ENCODE data around the gene RALGAPA2. TPM values are rescaled to one million over a fixed set of nuclear protein-coding genes. Genes with fewer than 3 reads are reported as not detected.

The RALGAPA2 gene
- polyA plus RNA-seq, 1 of the 3 experiments (the other 2 are of a cell fraction), result 1.0 TPM

DNA sequence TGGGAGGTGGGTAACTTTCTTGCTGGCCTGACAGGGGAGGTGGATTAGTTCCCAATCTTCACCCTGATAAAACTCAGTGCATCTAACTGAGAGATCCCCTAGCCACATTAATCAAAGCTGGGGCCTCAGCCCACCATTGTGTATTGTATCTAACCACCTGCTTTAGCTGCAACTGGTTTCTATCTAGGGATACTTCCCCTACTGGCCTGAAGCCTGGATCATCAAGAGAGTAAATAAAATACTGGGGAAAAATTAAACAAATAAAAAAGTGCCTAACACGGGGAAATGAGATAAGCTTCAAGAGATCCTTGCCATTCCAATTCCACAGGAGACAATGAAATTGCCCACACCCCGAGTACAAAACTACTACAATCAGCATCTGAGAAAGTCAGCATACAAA, 195.1 kb downstream of the RALGAPA2 start (continued):
- TF ChIP-seq, protein P1, sequence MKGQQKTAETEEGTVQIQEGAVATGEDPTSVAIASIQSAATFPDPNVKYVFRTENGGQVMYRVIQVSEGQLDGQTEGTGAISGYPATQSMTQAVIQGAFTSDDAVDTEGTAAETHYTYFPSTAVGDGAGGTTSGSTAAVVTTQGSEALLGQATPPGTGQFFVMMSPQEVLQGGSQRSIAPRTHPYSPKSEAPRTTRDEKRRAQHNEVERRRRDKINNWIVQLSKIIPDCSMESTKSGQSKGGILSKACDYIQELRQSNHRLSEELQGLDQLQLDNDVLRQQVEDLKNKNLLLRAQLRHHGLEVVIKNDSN (IDR thresholded peaks at IDR 0.05; ENCODE audit: borderline replicate concordance, low read depth), result no peak
- no peak for TF ChIP-seq EZH2phosphoT487 (IDR thresholded peaks at IDR 0.05; ENCODE audit: borderline replicate concordance, low read depth)

DNA sequence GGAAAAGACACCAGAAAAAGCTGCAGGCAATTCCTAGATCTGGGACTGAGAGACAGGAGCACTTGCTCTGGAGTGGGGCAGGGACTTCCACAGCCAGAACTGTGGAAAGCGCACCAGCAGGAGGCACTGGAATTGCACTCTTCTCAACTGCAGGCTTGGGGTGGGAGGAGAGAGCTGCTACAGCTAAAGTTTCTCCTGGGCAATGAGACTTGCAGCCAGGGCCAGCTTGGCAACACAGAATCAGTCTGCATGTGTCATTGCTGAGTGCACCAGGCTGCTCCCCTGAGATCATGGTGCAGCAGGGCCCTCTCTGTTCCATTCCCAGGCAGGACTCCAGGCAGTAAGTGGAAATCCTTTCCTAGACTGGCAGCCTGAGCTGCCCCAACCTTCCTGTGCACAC, 198.7 kb downstream of the RALGAPA2 start:
- Histone ChIP-seq H3K27me3 (ENCODE audit: insufficient read depth) (no peaks in the 10 kb centered on the region), H3K36me3 (replicated peaks in 1 of 2; ENCODE audit: control insufficient read depth in 1 of 2, insufficient read depth in 2 of 2, low read length in 1 of 2) (no peaks in the 10 kb centered on the region), H3K4me2 (no peak overlapping the region), H3K27ac (ENCODE audit: low read depth in 2 of 2, low read length in 1 of 2) (no peak overlapping the region), H3K9me3 (no peaks in the 10 kb centered on the region), H4K20me1 (ENCODE audit: insufficient read depth) (no peaks in the 10 kb centered on the region), H3K9ac (no peak overlapping the region), H3F3A (replicated peaks; ENCODE audit: insufficient read depth) (no peaks in the 10 kb centered on the region), H3K9me2 (no peaks in the 10 kb centered on the region), H2AFZ (ENCODE audit: low read depth) (no peak overlapping the region), H3K4me1 (ENCODE audit: control insufficient read depth in 1 of 2, insufficient read depth in 2 of 2, low read depth in 1 of 2, low read length in 1 of 2) (no peaks in the 10 kb centered on the region), H3K4me3 (ENCODE audit: low read depth in 2 of 2, low read length in 1 of 2) (no peak overlapping the region), H3K79me2 (ENCODE audit: insufficient read depth) (no peaks in the 10 kb centered on the region)
- CTCF ChIA-PET, result interaction anchor here (0.7 kb wide), 1 partner anchor 58 kb away, joined by 3 read pairs; no protein-coding TSS in a partner anchor
- POLR2A ChIA-PET, result no interaction called here
- TF ChIP-seq GABPA (IDR thresholded peaks at IDR 0.05; ENCODE audit: low read depth), result no peak
- WGBS (ENCODE audit: low lambda C conversion rate), result no CpG with 5 or more reads among the region's 1 CpG
- DNase-seq, result no peak

DNA sequence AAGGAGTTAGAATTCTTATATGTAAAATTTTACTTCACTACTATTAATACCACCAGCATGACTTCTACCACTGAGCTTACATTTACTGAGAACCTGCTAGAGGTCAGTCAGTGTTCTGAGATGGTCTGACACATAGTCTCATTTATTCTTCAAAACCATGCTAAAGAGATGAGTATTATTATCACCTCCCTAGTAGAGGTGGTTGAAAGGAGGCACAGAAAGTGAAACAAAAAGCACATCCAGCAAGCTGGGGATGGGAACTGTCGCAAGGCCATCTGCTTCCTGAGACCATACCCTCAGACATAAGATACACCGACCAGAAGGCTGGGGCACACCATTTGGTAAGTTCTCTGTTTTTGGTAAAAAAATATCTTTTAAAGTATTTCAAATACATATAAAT, 206.9 kb downstream of the RALGAPA2 start:
- Histone ChIP-seq H4K20me1 (ENCODE audit: insufficient read depth) (no peaks in the 10 kb centered on the region), H3K79me2 (ENCODE audit: insufficient read depth) (no peaks in the 10 kb centered on the region), H3K27ac (ENCODE audit: low read depth in 2 of 2, low read length in 1 of 2) (no peak overlapping the region), H2AFZ (ENCODE audit: low read depth) (no peak overlapping the region), H3K9me2 (no peaks in the 10 kb centered on the region), H3K9me3 (no peaks in the 10 kb centered on the region), H3F3A (replicated peaks; ENCODE audit: insufficient read depth) (no peaks in the 10 kb centered on the region), H3K36me3 (replicated peaks in 1 of 2; ENCODE audit: control insufficient read depth in 1 of 2, insufficient read depth in 2 of 2, low read length in 1 of 2) (peaks cover 0 to 4% of the 10 kb centered on the region in 2 experiments), H3K4me3 (ENCODE audit: low read depth in 2 of 2, low read length in 1 of 2) (no peak overlapping the region), H3K4me1 (ENCODE audit: control insufficient read depth in 1 of 2, insufficient read depth in 2 of 2, low read depth in 1 of 2, low read length in 1 of 2) (no peaks in the 10 kb centered on the region), H3K9ac (no peak overlapping the region), H3K27me3 (ENCODE audit: insufficient read depth) (no peaks in the 10 kb centered on the region), H3K4me2 (no peak overlapping the region)
- CTCF ChIA-PET, result interaction anchor here (0.6 kb wide), 1 partner anchor 34 kb away, joined by 3 read pairs; no protein-coding TSS in a partner anchor
- TF ChIP-seq, protein P1 (IDR thresholded peaks at IDR 0.05; ENCODE audit: borderline replicate concordance, low read depth), result no peak
- TF ChIP-seq, protein P2, sequence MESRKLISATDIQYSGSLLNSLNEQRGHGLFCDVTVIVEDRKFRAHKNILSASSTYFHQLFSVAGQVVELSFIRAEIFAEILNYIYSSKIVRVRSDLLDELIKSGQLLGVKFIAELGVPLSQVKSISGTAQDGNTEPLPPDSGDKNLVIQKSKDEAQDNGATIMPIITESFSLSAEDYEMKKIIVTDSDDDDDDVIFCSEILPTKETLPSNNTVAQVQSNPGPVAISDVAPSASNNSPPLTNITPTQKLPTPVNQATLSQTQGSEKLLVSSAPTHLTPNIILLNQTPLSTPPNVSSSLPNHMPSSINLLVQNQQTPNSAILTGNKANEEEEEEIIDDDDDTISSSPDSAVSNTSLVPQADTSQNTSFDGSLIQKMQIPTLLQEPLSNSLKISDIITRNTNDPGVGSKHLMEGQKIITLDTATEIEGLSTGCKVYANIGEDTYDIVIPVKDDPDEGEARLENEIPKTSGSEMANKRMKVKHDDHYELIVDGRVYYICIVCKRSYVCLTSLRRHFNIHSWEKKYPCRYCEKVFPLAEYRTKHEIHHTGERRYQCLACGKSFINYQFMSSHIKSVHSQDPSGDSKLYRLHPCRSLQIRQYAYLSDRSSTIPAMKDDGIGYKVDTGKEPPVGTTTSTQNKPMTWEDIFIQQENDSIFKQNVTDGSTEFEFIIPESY (IDR thresholded peaks at IDR 0.05; ENCODE audit: borderline replicate concordance, low read depth), result no peak
- TF ChIP-seq TCF12 (IDR thresholded peaks at IDR 0.05) (no peak), RAD21 (IDR thresholded peaks at IDR 0.05; ENCODE audit: low read length) (no peak), FOSL2 (IDR thresholded peaks at IDR 0.05; ENCODE audit: borderline replicate concordance, low read depth) (no peak), RFX5 (IDR thresholded peaks at IDR 0.05; ENCODE audit: low read length) (no peak), GABPA (IDR thresholded peaks at IDR 0.05; ENCODE audit: low read depth) (no peak)
- TF ChIP-seq, protein P3, sequence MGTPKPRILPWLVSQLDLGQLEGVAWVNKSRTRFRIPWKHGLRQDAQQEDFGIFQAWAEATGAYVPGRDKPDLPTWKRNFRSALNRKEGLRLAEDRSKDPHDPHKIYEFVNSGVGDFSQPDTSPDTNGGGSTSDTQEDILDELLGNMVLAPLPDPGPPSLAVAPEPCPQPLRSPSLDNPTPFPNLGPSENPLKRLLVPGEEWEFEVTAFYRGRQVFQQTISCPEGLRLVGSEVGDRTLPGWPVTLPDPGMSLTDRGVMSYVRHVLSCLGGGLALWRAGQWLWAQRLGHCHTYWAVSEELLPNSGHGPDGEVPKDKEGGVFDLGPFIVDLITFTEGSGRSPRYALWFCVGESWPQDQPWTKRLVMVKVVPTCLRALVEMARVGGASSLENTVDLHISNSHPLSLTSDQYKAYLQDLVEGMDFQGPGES (IDR thresholded peaks at IDR 0.05; ENCODE audit: low read depth, low read length), result no peak
- TF ChIP-seq, protein P4, sequence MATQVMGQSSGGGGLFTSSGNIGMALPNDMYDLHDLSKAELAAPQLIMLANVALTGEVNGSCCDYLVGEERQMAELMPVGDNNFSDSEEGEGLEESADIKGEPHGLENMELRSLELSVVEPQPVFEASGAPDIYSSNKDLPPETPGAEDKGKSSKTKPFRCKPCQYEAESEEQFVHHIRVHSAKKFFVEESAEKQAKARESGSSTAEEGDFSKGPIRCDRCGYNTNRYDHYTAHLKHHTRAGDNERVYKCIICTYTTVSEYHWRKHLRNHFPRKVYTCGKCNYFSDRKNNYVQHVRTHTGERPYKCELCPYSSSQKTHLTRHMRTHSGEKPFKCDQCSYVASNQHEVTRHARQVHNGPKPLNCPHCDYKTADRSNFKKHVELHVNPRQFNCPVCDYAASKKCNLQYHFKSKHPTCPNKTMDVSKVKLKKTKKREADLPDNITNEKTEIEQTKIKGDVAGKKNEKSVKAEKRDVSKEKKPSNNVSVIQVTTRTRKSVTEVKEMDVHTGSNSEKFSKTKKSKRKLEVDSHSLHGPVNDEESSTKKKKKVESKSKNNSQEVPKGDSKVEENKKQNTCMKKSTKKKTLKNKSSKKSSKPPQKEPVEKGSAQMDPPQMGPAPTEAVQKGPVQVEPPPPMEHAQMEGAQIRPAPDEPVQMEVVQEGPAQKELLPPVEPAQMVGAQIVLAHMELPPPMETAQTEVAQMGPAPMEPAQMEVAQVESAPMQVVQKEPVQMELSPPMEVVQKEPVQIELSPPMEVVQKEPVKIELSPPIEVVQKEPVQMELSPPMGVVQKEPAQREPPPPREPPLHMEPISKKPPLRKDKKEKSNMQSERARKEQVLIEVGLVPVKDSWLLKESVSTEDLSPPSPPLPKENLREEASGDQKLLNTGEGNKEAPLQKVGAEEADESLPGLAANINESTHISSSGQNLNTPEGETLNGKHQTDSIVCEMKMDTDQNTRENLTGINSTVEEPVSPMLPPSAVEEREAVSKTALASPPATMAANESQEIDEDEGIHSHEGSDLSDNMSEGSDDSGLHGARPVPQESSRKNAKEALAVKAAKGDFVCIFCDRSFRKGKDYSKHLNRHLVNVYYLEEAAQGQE (IDR thresholded peaks at IDR 0.05; ENCODE audit: low read depth, low read length), result no peak
- no peak for DNase-seq
- WGBS (ENCODE audit: low lambda C conversion rate), result 100% methylated on average over 2 of the region's 2 CpGs
- POLR2A ChIA-PET, result no interaction called here
